MCF 10A (cell line): ENCODE measurements around the gene PTPN23. TPM values are rescaled to one million over a fixed set of nuclear protein-coding genes. Genes with fewer than 3 reads are reported as not detected.

Experiments
- BruUV-seq: library from RNA; stranded (reverse); fragments of 400-500 nt; replicated peaks from 2 replicates; lab custom pipeline; 2021; lab: Mats Ljungman, UMichigan
- CTCF ChIA-PET: fragments of 300-600 bp; sonication (Branson Sonifier 250); formaldehyde crosslinking; extraction: SDS; loops from one replicate; lab custom pipeline; 2021; ENCODE audit warnings: antibody characterized with exemption, inconsistent platforms; lab: Yijun Ruan, JAX
- POLR2A ChIA-PET: fragments of 300-600, 350-650 bp; sonication (Branson Sonifier 250); formaldehyde crosslinking; extraction: SDS; loops from one replicate; lab custom pipeline; 2020; ENCODE audit warnings: antibody characterized with exemption, inconsistent platforms; lab: Yijun Ruan, JAX
- DNase-seq: peaks from one replicate; pipeline ENCODE4 v3.0.0-alpha.2; 2018; ENCODE audit not compliant: unreplicated experiment
- H3K27ac Mint-ChIP-seq: one replicate; pipeline ENCODE4 v1.8.0; 2022; ENCODE audit warnings: mild to moderate bottlenecking, low read depth, mixed read lengths; ENCODE audit not compliant: unreplicated experiment
- H3K27me3 Mint-ChIP-seq: one replicate; pipeline ENCODE4 v1.8.0; 2022; ENCODE audit warnings: mixed read lengths; ENCODE audit not compliant: insufficient read depth, unreplicated experiment
- H3K36me3 Mint-ChIP-seq: one replicate; pipeline ENCODE4 v1.8.0; 2022; ENCODE audit warnings: mild to moderate bottlenecking, moderate library complexity, mixed read lengths; ENCODE audit not compliant: insufficient read depth, unreplicated experiment
- H3K4me1 Mint-ChIP-seq: one replicate; pipeline ENCODE4 v1.8.0; 2022; ENCODE audit warnings: mixed read lengths; ENCODE audit not compliant: insufficient read depth, unreplicated experiment
- H3K4me3 Mint-ChIP-seq: one replicate; pipeline ENCODE4 v1.8.0; 2022; ENCODE audit warnings: mild to moderate bottlenecking, moderate library complexity, mixed read lengths; ENCODE audit not compliant: unreplicated experiment
- H3K9me3 Mint-ChIP-seq: one replicate; pipeline ENCODE4 v1.8.0; 2022; ENCODE audit warnings: mixed read lengths; ENCODE audit not compliant: unreplicated experiment
- CTCF ChIP-seq: fragments of 200-600 bp; IDR thresholded peaks from one replicate; pipeline ENCODE4 v1.8.0; 2022; ENCODE audit warnings: antibody characterized with exemption, mild to moderate bottlenecking; ENCODE audit not compliant: unreplicated experiment
- intact Hi-C: fragments of 100-400 bp; cut with micrococcal nuclease; formaldehyde crosslinking; loops from 2 replicates; pipeline ENCODE4 v1.14.1; 2022
- total RNA-seq: library from RNA; stranded (reverse); gene quantifications from 2 replicates; pipeline ENCODE4 v1.2.3, GENCODE V29; 2022

The PTPN23 gene
- total RNA-seq, 1 experiment from 2014 or later = 44.5 TPM

- Mint-ChIP-seq H3K36me3 (peaks cover 46% of the 10 kb centered on the region), H3K9me3 (no peaks in the 10 kb centered on the region), H3K4me3 (no peak overlapping the region), H3K27ac (no peak overlapping the region), H3K27me3 (no peaks in the 10 kb centered on the region), H3K4me1 (peaks cover 7% of the 10 kb centered on the region)
- ChIA-PET CTCF (interaction anchor here (0.7 to 2.2 kb wide), 2 partner anchors 22 to 32 kb away, joined by 3 to 5 read pairs; no protein-coding TSS in a partner anchor), POLR2A (interaction anchor here (0.5 to 1.9 kb wide), 3 partner anchors 11 to 735 kb away, joined by 3 to 6 read pairs (median 5); partner anchors contain the start of gene PTPN23)
- intact Hi-C loops = no loop called here
- no peak for DNase-seq
- no peak for TF ChIP-seq CTCF
- BruUV-seq = no TSS peak
Measured at GRCh38 chr3:47399016-47399415, 18.2 kb downstream of the PTPN23 start.

DNA sequence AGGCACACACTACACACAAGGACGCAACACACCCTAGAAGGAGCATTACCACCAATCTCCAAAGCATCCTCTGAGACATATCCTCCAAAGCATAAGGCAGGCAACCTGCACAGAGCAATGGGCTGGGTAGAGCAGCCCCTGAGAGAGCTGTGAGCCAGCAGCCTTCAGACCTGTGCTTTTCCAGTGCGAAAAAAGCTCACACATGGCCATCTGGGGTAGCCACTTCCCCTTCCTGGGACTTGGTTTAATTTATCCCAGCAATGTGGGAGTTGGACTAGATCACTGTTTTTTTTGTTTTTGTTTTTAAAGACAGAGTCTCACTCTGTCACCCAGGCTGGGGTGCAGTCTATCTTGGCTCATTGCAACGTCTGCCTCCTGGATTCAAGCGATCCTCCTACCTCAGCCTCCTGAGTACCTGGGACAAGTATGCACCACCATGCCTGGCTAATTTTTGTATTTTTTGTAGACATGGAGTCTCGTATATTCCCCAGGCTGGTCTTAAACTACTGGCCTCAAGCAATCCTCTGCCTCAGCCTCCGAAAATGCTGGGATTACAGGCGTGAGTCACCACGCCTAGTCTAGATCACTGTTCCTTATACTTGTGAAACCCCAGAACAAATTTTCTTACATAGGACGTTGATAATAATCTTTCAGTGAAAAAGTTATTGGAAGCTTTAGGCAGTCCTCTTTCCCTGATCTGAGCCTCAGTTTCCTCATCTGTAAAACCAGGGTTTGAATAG is 18.9 kb downstream of the PTPN23 start:
- no TSS peak for BruUV-seq
- H3K27me3 Mint-ChIP-seq = no peaks in the 10 kb centered on the region

GRCh38 chr3:47404431-47404876 is 23.6 kb downstream of the PTPN23 start:
- Mint-ChIP-seq H3K4me3 (no peak overlapping the region), H3K9me3 (no peaks in the 10 kb centered on the region), H3K36me3 (peaks cover 40% of the 10 kb centered on the region), H3K27me3 (no peaks in the 10 kb centered on the region), H3K27ac (peak overlapping the region; percentile 70), H3K4me1 (peaks cover 23% of the 10 kb centered on the region)
- BruUV-seq = no TSS peak
- POLR2A ChIA-PET = interaction anchor here (0.6 to 0.7 kb wide), 3 partner anchors 107 to 428 kb away, joined by 3 to 4 read pairs (median 3); partner anchors contain the start of gene CCDC12
- DNase-seq = no peak
- no peak for TF ChIP-seq CTCF
- intact Hi-C loops = no loop called here
- CTCF ChIA-PET = interaction anchor here (0.5 to 1.1 kb wide), 6 partner anchors 16 to 837 kb away, joined by 3 to 6 read pairs (median 3); no protein-coding TSS in a partner anchor

More for the DNA sequence above, 18.9 kb downstream of the PTPN23 start:
- no peak for TF ChIP-seq CTCF
- DNase-seq = peak; percentile 55
- peaks cover 5% of the 10 kb centered on the region for H3K4me1 Mint-ChIP-seq
- H3K4me3 Mint-ChIP-seq = no peak overlapping the region
- peak overlapping the region; percentile 23 for H3K27ac Mint-ChIP-seq
- H3K36me3 Mint-ChIP-seq = peaks cover 46% of the 10 kb centered on the region
- ChIA-PET POLR2A (interaction anchor here (0.5 to 1.9 kb wide), 4 partner anchors 11 to 734 kb away, joined by 3 to 6 read pairs (median 4); partner anchors contain the start of gene PTPN23), CTCF (interaction anchor here (2.2 kb wide), 1 partner anchor 22 kb away, joined by 5 read pairs; no protein-coding TSS in a partner anchor)
- intact Hi-C loops = no loop called here
- H3K9me3 Mint-ChIP-seq = no peaks in the 10 kb centered on the region
